ENCODE data around the gene RPL18A.

RPL18A gene

DNA sequence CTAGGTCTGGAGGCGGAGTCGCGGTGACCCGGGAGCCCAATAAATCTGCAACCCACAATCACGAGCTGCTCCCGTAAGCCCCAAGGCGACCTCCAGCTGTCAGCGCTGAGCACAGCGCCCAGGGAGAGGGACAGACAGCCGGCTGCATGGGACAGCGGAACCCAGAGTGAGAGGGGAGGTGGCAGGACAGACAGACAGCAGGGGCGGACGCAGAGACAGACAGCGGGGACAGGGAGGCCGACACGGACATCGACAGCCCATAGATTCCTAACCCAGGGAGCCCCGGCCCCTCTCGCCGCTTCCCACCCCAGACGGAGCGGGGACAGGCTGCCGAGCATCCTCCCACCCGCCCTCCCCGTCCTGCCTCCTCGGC, 12.2 kb downstream of the RPL18A start, which contains the start of gene SLC5A5:
Gene SLC5A5, plus strand, starts transcription at position 68 of the 373 bp plus-strand sequence. CDS start 375 bp downstream, outside the sequence.
- no peaks in the 10 kb centered on the region for H3K36me3 ChIP-seq
- peaks cover 28 to 31% of the 10 kb centered on the region in 2 experiments for H3K4me1 ChIP-seq (ENCODE audit: control insufficient read depth in 1 of 2, insufficient read depth in 1 of 2, low read depth in 1 of 2, low read length in 1 of 2)
- TF ChIP-seq, protein P1, sequence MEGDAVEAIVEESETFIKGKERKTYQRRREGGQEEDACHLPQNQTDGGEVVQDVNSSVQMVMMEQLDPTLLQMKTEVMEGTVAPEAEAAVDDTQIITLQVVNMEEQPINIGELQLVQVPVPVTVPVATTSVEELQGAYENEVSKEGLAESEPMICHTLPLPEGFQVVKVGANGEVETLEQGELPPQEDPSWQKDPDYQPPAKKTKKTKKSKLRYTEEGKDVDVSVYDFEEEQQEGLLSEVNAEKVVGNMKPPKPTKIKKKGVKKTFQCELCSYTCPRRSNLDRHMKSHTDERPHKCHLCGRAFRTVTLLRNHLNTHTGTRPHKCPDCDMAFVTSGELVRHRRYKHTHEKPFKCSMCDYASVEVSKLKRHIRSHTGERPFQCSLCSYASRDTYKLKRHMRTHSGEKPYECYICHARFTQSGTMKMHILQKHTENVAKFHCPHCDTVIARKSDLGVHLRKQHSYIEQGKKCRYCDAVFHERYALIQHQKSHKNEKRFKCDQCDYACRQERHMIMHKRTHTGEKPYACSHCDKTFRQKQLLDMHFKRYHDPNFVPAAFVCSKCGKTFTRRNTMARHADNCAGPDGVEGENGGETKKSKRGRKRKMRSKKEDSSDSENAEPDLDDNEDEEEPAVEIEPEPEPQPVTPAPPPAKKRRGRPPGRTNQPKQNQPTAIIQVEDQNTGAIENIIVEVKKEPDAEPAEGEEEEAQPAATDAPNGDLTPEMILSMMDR (IDR thresholded peaks at IDR 0.05) = no peak
- H3K9me3 ChIP-seq = no peaks in the 10 kb centered on the region
- H3K27me3 ChIP-seq = peaks cover 58% of the 10 kb centered on the region
- no peak within 1 kb of the TSS for H3K27ac ChIP-seq
- H3K4me3 ChIP-seq (ENCODE audit: low read depth in 1 of 2, low read length in 1 of 2) = peak within 1 kb of the TSS; percentile 44

DNA sequence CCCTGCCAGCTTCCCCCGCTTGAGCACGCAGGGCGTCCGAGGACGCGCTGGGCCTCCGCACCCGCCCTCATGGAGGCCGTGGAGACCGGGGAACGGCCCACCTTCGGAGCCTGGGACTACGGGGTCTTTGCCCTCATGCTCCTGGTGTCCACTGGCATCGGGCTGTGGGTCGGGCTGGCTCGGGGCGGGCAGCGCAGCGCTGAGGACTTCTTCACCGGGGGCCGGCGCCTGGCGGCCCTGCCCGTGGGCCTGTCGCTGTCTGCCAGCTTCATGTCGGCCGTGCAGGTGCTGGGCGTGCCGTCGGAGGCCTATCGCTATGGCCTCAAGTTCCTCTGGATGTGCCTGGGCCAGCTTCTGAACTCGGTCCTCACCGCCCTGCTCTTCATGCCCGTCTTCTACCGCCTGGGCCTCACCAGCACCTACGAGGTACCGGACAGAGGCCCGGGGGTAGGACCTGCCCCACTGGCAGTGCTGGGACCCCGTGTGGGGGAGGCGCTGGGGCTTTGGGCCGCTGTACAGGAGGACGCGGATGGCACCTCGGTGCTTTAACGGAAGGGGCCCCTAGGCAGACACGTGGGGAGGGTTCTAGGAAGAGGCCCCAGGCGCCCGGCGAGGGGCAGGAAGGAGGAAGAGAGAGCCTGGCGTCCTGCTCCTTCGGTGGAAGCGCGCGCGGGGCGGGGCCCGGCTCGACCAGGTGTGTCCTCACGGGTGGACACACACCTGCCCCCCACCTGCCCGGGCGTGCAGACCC, 12.7 kb downstream of the RPL18A start:
- no peaks in the 10 kb centered on the region for H3K36me3 ChIP-seq
- H3K4me1 ChIP-seq (ENCODE audit: control insufficient read depth in 1 of 2, insufficient read depth in 1 of 2, low read depth in 1 of 2, low read length in 1 of 2) = peaks cover 28 to 31% of the 10 kb centered on the region in 2 experiments
- no peak overlapping the region for H3K27ac ChIP-seq
- peak overlapping the region; percentile 44 for H3K4me3 ChIP-seq (ENCODE audit: low read depth in 1 of 2, low read length in 1 of 2)
- TF ChIP-seq, protein P1 (IDR thresholded peaks at IDR 0.05) = no peak
- peaks cover 58% of the 10 kb centered on the region for H3K27me3 ChIP-seq
- no peaks in the 10 kb centered on the region for H3K9me3 ChIP-seq

DNA sequence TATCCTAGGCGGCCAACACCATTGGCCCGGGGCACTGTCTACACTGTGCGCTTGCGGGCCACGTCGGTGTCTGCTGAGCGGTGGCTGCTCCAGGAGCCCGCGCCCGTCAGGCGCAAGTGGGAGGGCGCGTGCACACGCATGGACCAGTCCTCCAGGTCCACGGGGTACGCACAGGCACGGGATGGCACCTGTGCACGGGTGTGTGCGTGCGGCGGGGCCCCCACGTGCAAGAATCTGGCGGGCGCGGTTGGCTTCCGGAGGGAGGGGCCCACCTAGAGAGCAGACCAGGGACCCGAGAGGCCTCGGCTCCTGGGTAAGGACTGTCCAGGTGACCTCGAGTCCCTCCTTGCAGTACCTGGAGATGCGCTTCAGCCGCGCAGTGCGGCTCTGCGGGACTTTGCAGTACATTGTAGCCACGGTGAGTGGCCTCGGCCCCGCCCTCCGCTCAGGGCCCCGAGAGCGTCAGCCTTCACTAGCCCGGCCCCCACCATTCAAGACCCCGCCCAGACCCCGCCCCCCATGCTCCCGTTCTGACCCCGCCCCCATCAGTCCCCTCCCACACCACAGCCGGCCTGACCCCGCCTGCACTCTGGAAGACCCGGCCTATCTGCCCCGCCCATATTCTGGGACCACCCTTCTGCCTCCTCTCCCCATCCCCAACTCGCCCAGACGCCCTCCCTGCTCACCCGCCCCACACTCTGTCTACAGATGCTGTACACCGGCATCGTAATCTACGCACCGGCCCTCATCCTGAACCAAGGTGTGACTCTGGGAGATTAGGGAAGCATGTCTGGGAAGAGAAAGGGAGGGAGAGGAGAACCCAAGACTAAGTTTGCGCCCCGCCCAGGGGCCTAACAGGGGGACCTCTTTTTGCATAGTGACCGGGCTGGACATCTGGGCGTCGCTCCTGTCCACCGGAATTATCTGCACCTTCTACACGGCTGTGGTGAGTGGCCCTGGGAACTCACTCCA, 14.4 kb downstream of the RPL18A start:
- peak overlapping the region; percentile 35 to 50 for H3K4me3 ChIP-seq (ENCODE audit: low read depth in 1 of 2, low read length in 1 of 2)
- no peaks in the 10 kb centered on the region for H3K9me3 ChIP-seq
- peaks cover 63% of the 10 kb centered on the region for H3K27me3 ChIP-seq
- no peak overlapping the region for H3K27ac ChIP-seq
- peaks cover 28 to 31% of the 10 kb centered on the region in 2 experiments for H3K4me1 ChIP-seq (ENCODE audit: control insufficient read depth in 1 of 2, insufficient read depth in 1 of 2, low read depth in 1 of 2, low read length in 1 of 2)
- H3K36me3 ChIP-seq = no peaks in the 10 kb centered on the region
- TF ChIP-seq, protein P1 (IDR thresholded peaks at IDR 0.05) = no peak

GRCh38 chr19:17874758-17875135, 15.0 kb downstream of the RPL18A start:
- Histone ChIP-seq H3K4me1 (ENCODE audit: control insufficient read depth in 1 of 2, insufficient read depth in 1 of 2, low read depth in 1 of 2, low read length in 1 of 2) (peaks cover 28 to 31% of the 10 kb centered on the region in 2 experiments), H3K27ac (no peak overlapping the region), H3K27me3 (peaks cover 63% of the 10 kb centered on the region), H3K36me3 (no peaks in the 10 kb centered on the region), H3K4me3 (ENCODE audit: low read depth in 1 of 2, low read length in 1 of 2) (no peak overlapping the region), H3K9me3 (no peaks in the 10 kb centered on the region)
- TF ChIP-seq, protein P1 (IDR thresholded peaks at IDR 0.05) = no peak

DNA sequence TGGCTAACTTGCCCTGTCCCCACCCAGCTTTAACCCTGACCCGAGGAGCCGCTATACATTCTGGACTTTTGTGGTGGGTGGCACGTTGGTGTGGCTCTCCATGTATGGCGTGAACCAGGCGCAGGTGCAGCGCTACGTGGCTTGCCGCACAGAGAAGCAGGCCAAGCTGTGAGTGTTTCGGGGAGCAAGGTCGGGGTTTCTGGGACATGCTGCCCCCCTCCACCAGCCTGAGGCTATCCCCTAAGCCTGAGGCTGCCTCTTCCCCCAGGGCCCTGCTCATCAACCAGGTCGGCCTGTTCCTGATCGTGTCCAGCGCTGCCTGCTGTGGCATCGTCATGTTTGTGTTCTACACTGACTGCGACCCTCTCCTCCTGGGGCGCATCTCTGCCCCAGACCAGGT, 18.0 kb downstream of the RPL18A start:
- no peaks in the 10 kb centered on the region for H3K9me3 ChIP-seq
- no peak overlapping the region for H3K27ac ChIP-seq
- H3K36me3 ChIP-seq = no peaks in the 10 kb centered on the region
- H3K4me3 ChIP-seq (ENCODE audit: low read depth in 1 of 2, low read length in 1 of 2) = no peak overlapping the region
- peaks cover 13 to 17% of the 10 kb centered on the region in 2 experiments for H3K4me1 ChIP-seq (ENCODE audit: control insufficient read depth in 1 of 2, insufficient read depth in 1 of 2, low read depth in 1 of 2, low read length in 1 of 2)
- TF ChIP-seq, protein P1 (IDR thresholded peaks at IDR 0.05) = no peak
- peaks cover 40% of the 10 kb centered on the region for H3K27me3 ChIP-seq

Data from neutrophil (primary cell).